Subcutaneous abdominal adipose tissue (tissue), 5 donors: ENCODE data around the gene SYPL1.

Source experiments
- H3K27ac ChIP-seq: one replicate; pipeline ENCODE4 v1.7.0; 2013; ENCODE audit warnings: low read depth, mild to moderate bottlenecking, inconsistent platforms, low read length, moderate library complexity
- H3K27me3 ChIP-seq, 5 donors: one replicate each; pipeline ENCODE4 v1.7.0; 2013; ENCODE audit warnings: low read length in 5 of 5, inconsistent platforms in 1 of 5; ENCODE audit not compliant: control insufficient read depth in 5 of 5, insufficient read depth in 4 of 5
- H3K36me3 ChIP-seq, 5 donors: one replicate each; pipeline ENCODE4 v1.7.0; 2013; ENCODE audit warnings: low read length in 5 of 5; ENCODE audit not compliant: control insufficient read depth in 5 of 5, insufficient read depth in 5 of 5
- H3K4me1 ChIP-seq, 5 donors: one replicate each; pipeline ENCODE4 v1.7.0; 2013; ENCODE audit warnings: low read length in 5 of 5, mild to moderate bottlenecking in 3 of 5, moderate library complexity in 1 of 5; ENCODE audit not compliant: control insufficient read depth in 5 of 5, insufficient read depth in 5 of 5
- H3K4me3 ChIP-seq, 5 donors: one replicate each; pipeline ENCODE4 v1.7.0; 2013; ENCODE audit warnings: low read length in 5 of 5, low read depth in 1 of 5
- H3K9ac ChIP-seq, 5 donors: one replicate each; pipeline ENCODE4 v1.7.0; 2013; ENCODE audit warnings: low read length in 5 of 5, mild to moderate bottlenecking in 4 of 5, moderate library complexity in 3 of 5
- H3K9me3 ChIP-seq, 5 donors: one replicate each; pipeline ENCODE4 v1.7.0; 2013; ENCODE audit warnings: low read length in 5 of 5; ENCODE audit not compliant: control insufficient read depth in 5 of 5
- donor health status: healthy.
- donor health status: healthy.
- donor health status: healthy.
- donor health status: healthy.
- donor health status: healthy.

Gene SYPL1

DNA sequence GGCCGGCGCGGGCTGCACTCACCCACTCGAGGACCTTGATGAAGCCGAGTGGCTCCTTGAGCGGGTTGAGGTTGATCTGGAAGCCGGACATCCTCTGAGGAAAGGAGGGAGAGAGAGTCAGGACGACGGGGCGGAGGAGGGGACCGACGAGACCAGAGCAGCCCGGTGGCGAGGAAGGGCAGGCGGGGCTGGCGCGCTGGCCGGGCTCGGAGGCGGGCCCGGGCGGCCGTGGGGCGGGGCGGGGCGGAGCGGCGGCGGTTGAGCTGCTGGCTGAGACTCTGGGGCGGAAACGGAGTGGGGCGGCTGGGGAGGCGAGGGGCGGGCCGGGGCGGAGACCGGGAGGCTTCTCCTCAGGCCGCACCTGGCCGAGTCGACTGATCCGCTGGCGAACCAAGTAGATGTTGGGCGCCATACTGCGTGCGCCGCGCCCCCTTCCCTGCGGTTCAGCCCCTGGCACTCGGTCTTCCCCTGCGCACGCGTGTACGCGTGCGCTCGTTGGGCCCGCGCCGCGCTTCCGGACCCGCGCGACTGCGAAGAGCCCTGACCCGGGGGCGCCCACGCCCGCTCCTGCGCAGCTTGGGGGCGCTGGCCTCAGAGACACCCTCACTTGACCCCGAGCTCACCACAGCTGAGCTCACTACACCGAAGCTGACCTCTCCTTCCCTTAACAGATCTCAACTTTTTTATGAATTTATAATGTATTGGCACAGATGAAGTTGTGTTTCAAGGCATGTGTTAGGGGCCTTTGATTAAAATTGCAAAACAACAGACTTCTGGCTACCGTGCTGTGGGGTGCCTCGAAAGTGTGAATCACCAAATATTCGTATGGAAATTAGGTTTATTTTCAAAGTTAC lies at the start of gene SYPL1:
Gene SYPL1 (minus strand): TSS at position 195 of the 854 bp plus-strand sequence. CDS start 104 bp downstream, at position 91.
- no peaks in the 10 kb centered on the region for H3K27me3 ChIP-seq
- no peaks in the 10 kb centered on the region for H3K36me3 ChIP-seq
- peaks cover 0 to 39% (median 36%) of the 10 kb centered on the region in 5 donors for H3K4me1 ChIP-seq
- peak within 1 kb of the TSS; percentile 79 to 87 (median 84) for H3K4me3 ChIP-seq
- peak within 1 kb of the TSS; percentile 92 to 97 (median 95) for H3K9ac ChIP-seq
- H3K9me3 ChIP-seq: no peaks in the 10 kb centered on the region
- H3K27ac ChIP-seq: peak within 1 kb of the TSS; percentile 96

DNA sequence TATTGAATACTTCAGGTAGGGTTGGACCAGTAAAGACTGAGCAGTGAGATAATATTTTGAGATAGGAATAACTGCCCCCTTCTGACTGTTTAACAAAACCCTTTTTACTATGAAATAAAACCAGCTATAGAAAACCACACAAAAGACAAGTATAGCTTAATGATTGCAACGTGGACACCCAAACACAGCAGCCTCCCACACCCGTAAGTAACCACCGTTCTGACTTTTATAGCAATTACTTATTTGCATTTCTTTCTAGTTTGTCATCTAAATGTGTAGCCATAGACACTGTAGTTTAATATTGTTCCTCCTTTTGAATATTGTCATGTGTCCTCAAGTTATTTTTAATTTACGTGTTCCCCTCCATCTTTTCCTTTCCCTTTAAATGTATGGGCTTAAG lies 42.9 kb upstream of the SYPL1 start:
- Histone ChIP-seq H3K4me1 (peaks cover 0 to 11% (median 10%) of the 10 kb centered on the region in 5 donors), H3K4me3 (no peak overlapping the region), H3K36me3 (no peaks in the 10 kb centered on the region), H3K9me3 (peaks cover 0 to 4% (median 0%) of the 10 kb centered on the region in 5 donors), H3K27me3 (peaks cover 0 to 3% (median 0%) of the 10 kb centered on the region in 5 donors), H3K9ac (no peak overlapping the region), H3K27ac (no peak overlapping the region)

DNA sequence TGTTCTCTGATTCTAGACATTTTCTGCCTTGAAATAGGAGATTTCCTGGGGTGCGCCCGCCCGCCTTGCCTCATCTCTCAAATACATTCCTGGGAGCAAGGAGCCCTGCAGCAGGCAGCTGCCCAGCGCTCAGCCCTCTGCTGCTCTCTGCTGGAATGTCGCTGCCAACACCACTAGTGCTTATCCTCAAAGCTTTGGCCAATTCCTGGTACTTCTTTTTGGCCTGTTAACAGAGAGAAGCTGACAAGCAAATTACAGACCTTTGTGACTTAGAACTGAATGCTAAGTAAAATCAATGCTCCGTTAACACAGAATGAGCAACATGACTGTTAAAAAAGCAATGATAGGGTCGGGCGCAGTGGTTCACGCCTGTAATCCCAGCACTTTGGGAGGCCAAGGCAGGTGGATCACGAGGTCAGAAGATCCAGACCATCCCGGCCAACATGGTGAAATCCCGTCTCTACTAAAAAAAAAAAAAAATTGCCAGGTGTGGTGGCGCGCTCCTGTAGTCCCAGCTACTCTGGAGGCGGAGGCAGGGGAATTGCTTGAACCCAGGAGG lies 41.9 kb upstream of the SYPL1 start:
- no peak overlapping the region for H3K9ac ChIP-seq
- H3K9me3 ChIP-seq: no peaks in the 10 kb centered on the region
- H3K36me3 ChIP-seq: no peaks in the 10 kb centered on the region
- peak overlapping the region in 4 of 5 donors; percentile 12 to 38 (median 38) for H3K4me3 ChIP-seq
- no peak overlapping the region for H3K27ac ChIP-seq
- peaks cover 0 to 3% (median 0%) of the 10 kb centered on the region in 5 donors for H3K27me3 ChIP-seq
- peaks cover 0 to 11% (median 10%) of the 10 kb centered on the region in 5 donors for H3K4me1 ChIP-seq

DNA sequence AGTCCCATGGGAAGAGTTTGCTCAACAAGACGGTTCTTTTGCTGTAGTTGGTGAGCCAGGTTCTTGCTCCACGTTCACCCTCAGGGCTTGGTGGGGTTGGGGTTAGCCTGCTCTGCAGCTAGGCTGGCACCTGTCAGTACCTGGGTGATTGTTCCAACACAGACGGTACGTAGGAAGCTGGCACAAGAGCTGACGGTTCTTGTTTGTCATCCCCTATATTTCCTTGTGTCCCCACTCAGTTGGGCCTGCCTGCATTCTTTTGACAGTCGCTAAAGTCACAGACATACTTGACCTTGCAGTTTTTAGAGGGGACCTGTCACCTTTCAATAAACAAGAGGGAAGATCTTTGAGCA lies 40.2 kb upstream of the SYPL1 start:
- no peak overlapping the region for H3K9ac ChIP-seq
- H3K4me3 ChIP-seq: no peak overlapping the region
- H3K4me1 ChIP-seq: peaks cover 0 to 11% (median 10%) of the 10 kb centered on the region in 5 donors
- H3K27ac ChIP-seq: no peak overlapping the region
- no peaks in the 10 kb centered on the region for H3K36me3 ChIP-seq
- H3K9me3 ChIP-seq: no peaks in the 10 kb centered on the region
- peaks cover 0 to 3% (median 0%) of the 10 kb centered on the region in 5 donors for H3K27me3 ChIP-seq

DNA sequence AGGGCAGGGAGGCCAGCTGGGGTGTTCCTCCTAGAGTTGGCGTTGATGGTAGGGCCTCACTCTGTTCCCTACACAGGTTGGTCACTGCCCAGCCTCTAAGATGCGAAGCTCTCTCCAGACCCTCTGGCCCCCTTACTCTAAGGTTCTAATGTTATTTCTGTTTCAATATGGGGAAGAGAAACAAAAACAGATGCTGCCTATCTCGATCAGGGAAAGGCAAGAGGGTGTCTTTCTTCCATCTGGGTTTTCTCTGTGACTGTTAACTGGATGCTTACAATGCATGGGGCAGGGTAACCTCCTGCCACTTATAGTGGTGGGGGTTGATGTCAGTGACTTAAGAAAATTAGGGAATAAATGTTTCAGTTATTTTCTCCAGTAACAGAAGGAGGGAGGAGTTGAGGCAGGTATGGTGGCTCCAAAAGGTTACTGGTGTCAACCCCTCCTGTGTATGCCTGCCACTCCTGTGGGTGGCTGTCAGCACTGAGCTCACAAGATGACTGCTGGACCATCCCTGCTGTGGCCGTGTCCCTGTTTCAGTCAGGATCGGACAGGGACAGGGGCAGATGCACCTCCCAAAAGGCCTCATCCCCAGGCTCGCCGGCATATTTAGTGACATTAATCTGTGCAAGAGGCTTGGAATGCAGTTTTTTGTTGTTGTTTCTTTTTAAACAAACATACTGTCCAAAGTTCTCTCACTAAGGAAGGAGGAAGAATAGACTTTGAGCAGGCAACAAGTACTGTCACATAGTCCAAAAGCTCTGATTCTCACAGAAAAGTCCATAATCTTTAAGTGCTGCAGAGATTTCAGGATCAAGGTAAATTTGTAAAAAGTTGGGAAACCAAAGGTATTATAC lies 39.6 kb upstream of the SYPL1 start:
- no peak overlapping the region for H3K4me3 ChIP-seq
- peaks cover 0 to 11% (median 10%) of the 10 kb centered on the region in 5 donors for H3K4me1 ChIP-seq
- no peaks in the 10 kb centered on the region for H3K36me3 ChIP-seq
- H3K9ac ChIP-seq: no peak overlapping the region
- peaks cover 0 to 3% (median 0%) of the 10 kb centered on the region in 5 donors for H3K27me3 ChIP-seq
- no peaks in the 10 kb centered on the region for H3K9me3 ChIP-seq
- H3K27ac ChIP-seq: no peak overlapping the region

DNA sequence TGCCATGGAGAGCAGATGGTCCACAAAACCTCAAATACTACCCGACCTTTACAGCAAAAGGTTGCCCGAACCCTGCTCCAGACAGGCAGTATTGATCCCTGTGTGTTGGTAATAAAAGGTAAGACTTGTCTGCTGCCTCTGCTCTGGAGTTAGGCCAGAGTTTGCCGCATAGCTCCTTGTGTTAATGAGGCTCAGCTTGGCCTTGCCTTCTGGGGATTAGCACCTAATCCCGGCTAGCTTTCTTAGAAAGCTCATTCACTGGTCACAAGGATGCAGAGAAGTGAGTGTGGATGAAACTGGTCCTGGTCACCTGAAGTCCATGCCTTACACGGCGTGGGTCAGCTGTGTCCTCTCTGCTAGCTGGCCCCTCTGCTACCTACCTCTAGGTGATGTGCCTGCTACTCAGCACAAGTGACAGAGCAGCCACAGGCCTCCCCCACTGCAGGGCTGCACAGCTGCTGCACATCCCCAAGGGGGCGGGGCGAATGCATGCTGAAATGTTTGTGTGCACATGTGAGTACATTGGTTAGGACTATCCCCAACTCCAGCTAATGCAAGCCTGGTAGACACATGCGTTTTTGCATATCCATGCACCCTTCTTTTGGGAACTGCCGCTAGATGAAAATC lies 31.7 kb upstream of the SYPL1 start:
- Histone ChIP-seq H3K9me3 (no peaks in the 10 kb centered on the region), H3K36me3 (no peaks in the 10 kb centered on the region), H3K27me3 (no peaks in the 10 kb centered on the region), H3K27ac (no peak overlapping the region), H3K9ac (no peak overlapping the region), H3K4me3 (no peak overlapping the region), H3K4me1 (peaks cover 0 to 16% (median 10%) of the 10 kb centered on the region in 5 donors)

DNA sequence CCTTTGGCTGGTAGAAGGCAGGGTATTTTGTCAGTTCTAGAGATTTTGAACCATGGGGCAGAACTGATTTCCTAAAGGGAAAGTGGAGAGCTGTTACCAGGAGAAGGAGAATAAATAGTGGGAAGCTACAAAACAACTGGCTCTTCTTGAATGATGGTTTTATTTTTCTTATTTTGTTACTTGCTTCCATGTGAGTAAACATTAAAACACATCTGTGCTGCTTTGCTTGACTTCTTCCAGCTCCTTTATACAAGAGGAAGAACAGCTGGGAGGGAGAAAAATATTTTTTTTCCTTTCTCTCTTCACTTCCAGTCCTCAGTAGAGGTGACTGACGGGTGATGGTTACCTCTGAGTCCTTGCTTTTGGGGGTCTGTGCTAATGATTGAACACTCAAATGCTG lies 30.0 kb upstream of the SYPL1 start:
- H3K27ac ChIP-seq: no peak overlapping the region
- no peak overlapping the region for H3K9ac ChIP-seq
- H3K4me3 ChIP-seq: no peak overlapping the region
- H3K27me3 ChIP-seq: no peaks in the 10 kb centered on the region
- H3K4me1 ChIP-seq: peaks cover 0 to 16% (median 10%) of the 10 kb centered on the region in 5 donors
- H3K36me3 ChIP-seq: no peaks in the 10 kb centered on the region
- H3K9me3 ChIP-seq: no peaks in the 10 kb centered on the region

DNA sequence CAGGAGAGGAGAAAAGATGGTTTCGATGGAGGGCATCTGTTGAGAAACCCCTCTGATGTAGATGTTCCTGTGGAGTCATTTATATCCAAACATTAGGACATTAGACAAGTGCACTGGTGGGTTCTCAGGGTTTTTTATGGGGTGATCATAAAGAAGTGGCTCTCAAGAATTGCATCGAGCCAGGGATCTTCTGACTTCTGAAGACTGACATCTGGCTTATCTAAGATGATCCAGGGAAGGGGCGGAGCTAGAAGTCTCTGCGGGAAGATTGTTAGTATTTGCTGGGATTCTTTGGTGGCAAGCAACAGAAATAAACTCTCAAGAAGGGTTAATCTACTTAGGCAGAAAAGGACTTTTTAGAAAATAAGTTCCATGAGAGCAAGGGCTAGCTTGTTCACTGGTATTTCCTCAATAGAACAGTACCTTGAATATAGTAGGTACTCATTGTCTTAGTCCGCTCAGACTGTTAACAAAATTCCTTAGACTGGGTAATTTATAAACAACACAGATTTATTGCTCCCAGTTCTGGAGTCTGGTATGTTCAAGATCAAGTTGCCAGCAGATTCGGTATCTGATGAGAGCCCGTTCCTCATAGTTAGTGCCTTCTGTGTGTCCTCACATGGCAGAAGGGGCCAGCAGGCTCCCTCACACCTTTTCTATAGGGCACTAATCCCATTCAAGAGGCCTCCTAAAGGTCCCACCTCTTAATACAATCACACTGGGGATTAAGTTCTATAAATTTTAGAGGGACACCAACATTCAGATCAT lies 28.5 kb upstream of the SYPL1 start:
- Histone ChIP-seq H3K4me3 (no peak overlapping the region), H3K36me3 (no peaks in the 10 kb centered on the region), H3K9ac (no peak overlapping the region), H3K4me1 (peaks cover 0 to 23% (median 10%) of the 10 kb centered on the region in 5 donors), H3K27me3 (no peaks in the 10 kb centered on the region), H3K27ac (peak overlapping the region; percentile 32), H3K9me3 (no peaks in the 10 kb centered on the region)
